SK-N-SH (cell line): ENCODE data around the gene NUP205. TPM values are rescaled to one million over a fixed set of nuclear protein-coding genes. Genes with fewer than 3 reads are reported as not detected.

Experiments
- CTCF ChIA-PET: fragments of 300-600, 350-600 bp; formaldehyde crosslinking; extraction: SDS; loops from one replicate; lab custom pipeline; 2021; lab: Yijun Ruan, JAX
- POLR2A ChIA-PET: fragments of 350-600 bp; sonication (Branson Sonifier 250); formaldehyde crosslinking; extraction: SDS; loops from one replicate; lab custom pipeline; 2020; ENCODE audit warnings: antibody characterized with exemption, inconsistent platforms; lab: Yijun Ruan, JAX
- DNase-seq: peaks from one replicate; pipeline ENCODE4 v3.0.0; 2012
- H2AFZ ChIP-seq: fragments of 200-600 bp; sonication (generic); 2 replicates; pipeline ENCODE4 v1.8.1; 2016; ENCODE audit warnings: antibody characterized with exemption, mild to moderate bottlenecking, low read depth
- H3F3A ChIP-seq: fragments of 200-600 bp; sonication (generic); replicated peaks from 2 replicates; pipeline ENCODE3; 2016; ENCODE audit warnings: antibody characterized with exemption, mild to moderate bottlenecking; ENCODE audit not compliant: insufficient read depth
- H3K27ac ChIP-seq, 2 experiments: fragments of 200-500 bp in 1 of 2; fragments of 200-600 bp in 1 of 2; sonication (Bioruptor generic) in 1 of 2; sonication (generic), shearing (Covaris generic) in 1 of 2; 2 replicates each; pipeline versions ENCODE4 v1.5.1 to v1.6.1; 2014 to 2016; ENCODE audit warnings: low read depth in 2 of 2, inconsistent platforms in 1 of 2, low read length in 1 of 2, mild to moderate bottlenecking in 1 of 2, mixed read lengths in 1 of 2
- H3K27me3 ChIP-seq: fragments of 200-600 bp; sonication (generic), shearing (Covaris generic); 2 replicates; pipeline ENCODE4 v1.6.1; 2016; ENCODE audit warnings: mixed run types; ENCODE audit not compliant: insufficient read depth
- H3K36me3 ChIP-seq, 2 experiments: fragments of 200-500 bp in 1 of 2; fragments of 200-600 bp in 1 of 2; sonication (Bioruptor generic) in 1 of 2; sonication (generic) in 1 of 2; replicated peaks in 1 of 2; 2 replicates each; pipeline versions ENCODE3 to v1.5.1; 2014 to 2016; ENCODE audit warnings: low read length in 1 of 2, mild to moderate bottlenecking in 1 of 2; ENCODE audit not compliant: insufficient read depth in 2 of 2, control insufficient read depth in 1 of 2
- H3K4me1 ChIP-seq, 2 experiments: fragments of 200-500 bp in 1 of 2; fragments of 200-600 bp in 1 of 2; sonication (Bioruptor generic) in 1 of 2; sonication (generic), shearing (Covaris generic) in 1 of 2; 2 replicates each; pipeline versions ENCODE4 v1.5.1 to v1.6.1; 2014 to 2016; ENCODE audit warnings: low read depth in 1 of 2, low read length in 1 of 2, mixed run types in 1 of 2; ENCODE audit not compliant: insufficient read depth in 2 of 2, control insufficient read depth in 1 of 2
- H3K4me2 ChIP-seq: fragments of 200-600 bp; sonication (generic), shearing (Covaris generic); 2 replicates; pipeline ENCODE4 v1.6.1; 2017; ENCODE audit warnings: mixed run types
- H3K4me3 ChIP-seq, 2 experiments: fragments of 200-500 bp in 1 of 2; fragments of 200-600 bp in 1 of 2; sonication (Bioruptor generic) in 1 of 2; sonication (generic), shearing (Covaris generic) in 1 of 2; 2 replicates each; pipeline versions ENCODE4 v1.5.1 to v1.8.1; 2014 to 2016; ENCODE audit warnings: low read depth in 2 of 2, inconsistent platforms in 1 of 2, low read length in 1 of 2, mild to moderate bottlenecking in 1 of 2, mixed read lengths in 1 of 2, moderate library complexity in 1 of 2
- H3K79me2 ChIP-seq: fragments of 200-600 bp; sonication (generic); 2 replicates; pipeline ENCODE4 v1.8.1; 2017; ENCODE audit warnings: mild to moderate bottlenecking; ENCODE audit not compliant: insufficient read depth
- H3K9ac ChIP-seq: fragments of 200-600 bp; sonication (generic); 2 replicates; pipeline ENCODE4 v1.6.1; 2017; ENCODE audit warnings: mixed run types
- H3K9me2 ChIP-seq: fragments of 200-600 bp; sonication (generic); 2 replicates; pipeline ENCODE4 v1.6.1; 2017; ENCODE audit warnings: mixed run types
- H3K9me3 ChIP-seq: fragments of 200-600 bp; sonication (generic); 2 replicates; pipeline ENCODE4 v1.6.1; 2017; ENCODE audit warnings: mixed run types, mild to moderate bottlenecking, moderate library complexity
- H4K20me1 ChIP-seq: fragments of 200-600 bp; sonication (generic); 2 replicates; pipeline ENCODE4 v1.6.1; 2017; ENCODE audit warnings: mild to moderate bottlenecking, mixed run types; ENCODE audit not compliant: insufficient read depth
- FOSL2 ChIP-seq: IDR thresholded peaks from 2 replicates; pipeline ENCODE4 v1.4.0; 2012; ENCODE audit warnings: low read depth, mild to moderate bottlenecking, moderate library complexity, borderline replicate concordance
- FOXJ3 ChIP-seq: sonication (generic); formaldehyde crosslinking; IDR thresholded peaks from 2 replicates; pipeline ENCODE4 v1.5.1; 2020; ENCODE audit warnings: mild to moderate bottlenecking, missing genetic modification reagents
- RFX5 ChIP-seq: IDR thresholded peaks from 2 replicates; pipeline ENCODE4 v1.6.1; 2012; ENCODE audit warnings: mild to moderate bottlenecking, improper control_type of control experiment, low read length
- RXRA ChIP-seq: IDR thresholded peaks from 2 replicates; pipeline ENCODE4 v1.4.0; 2012; ENCODE audit warnings: low read depth, mild to moderate bottlenecking, borderline replicate concordance
- YY1 ChIP-seq: IDR thresholded peaks from 2 replicates; pipeline ENCODE4 v1.4.0; 2012; ENCODE audit warnings: low read depth, mild to moderate bottlenecking
- WGBS: methylation state at CpG from one replicate; pipeline ENCODE4 v1.1.6; 2017; ENCODE audit warnings: low lambda C conversion rate; 5-methylcytosine and 5-hydroxymethylcytosine counted together
- polyA plus RNA-seq, 3 experiments: library from polyadenylated mRNA; depleted of rRNA; stranded (reverse); fragments of >200 nt; gene quantifications; 2 replicates each; pipeline ENCODE4 v1.2.3, GENCODE V29; 2012
- TF ChIP-seq, protein P1 (sequence below): IDR thresholded peaks from 2 replicates; pipeline ENCODE4 v1.4.0; 2012; ENCODE audit warnings: low read depth, borderline replicate concordance
- TF ChIP-seq, protein P2 (sequence below): fragments of 200-600 bp; sonication (generic); IDR thresholded peaks from 2 replicates; pipeline ENCODE4 v1.6.1; 2017; ENCODE audit warnings: antibody characterized with exemption, mild to moderate bottlenecking, moderate library complexity
- TF ChIP-seq, protein P3 (sequence below): IDR thresholded peaks from 2 replicates; pipeline ENCODE4 v1.6.1; 2012; ENCODE audit warnings: mild to moderate bottlenecking, low read depth, low read length, moderate library complexity
- TF ChIP-seq, protein P4 (sequence below): IDR thresholded peaks from 2 replicates; pipeline ENCODE4 v1.4.0; 2012; ENCODE audit warnings: low read depth
- TF ChIP-seq, protein P5 (sequence below): IDR thresholded peaks from 2 replicates; pipeline ENCODE4 v1.4.0; 2012; ENCODE audit warnings: low read depth, borderline replicate concordance

The NUP205 gene
- polyA plus RNA-seq, 1 of the 3 experiments (the other 2 are of a cell fraction): 48.2 TPM

DNA sequence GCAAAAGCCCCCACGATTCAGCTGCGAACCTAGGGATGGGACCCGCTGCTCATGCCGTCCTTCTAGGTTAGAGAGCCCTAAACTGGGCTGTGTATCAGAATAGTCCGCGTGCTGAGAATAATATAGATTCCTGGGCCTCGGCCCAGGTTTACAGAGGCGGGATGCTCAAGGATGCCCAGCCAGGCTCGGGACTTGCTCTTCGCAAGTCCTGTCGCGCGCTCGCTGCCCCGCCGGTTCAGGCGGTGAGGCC, 104.3 kb downstream of the NUP205 start:
- peak overlapping the region; percentile 73 to 96 for H3K4me3 ChIP-seq
- H3K79me2 ChIP-seq: peaks cover 47% of the 10 kb centered on the region
- TF ChIP-seq, protein P1, sequence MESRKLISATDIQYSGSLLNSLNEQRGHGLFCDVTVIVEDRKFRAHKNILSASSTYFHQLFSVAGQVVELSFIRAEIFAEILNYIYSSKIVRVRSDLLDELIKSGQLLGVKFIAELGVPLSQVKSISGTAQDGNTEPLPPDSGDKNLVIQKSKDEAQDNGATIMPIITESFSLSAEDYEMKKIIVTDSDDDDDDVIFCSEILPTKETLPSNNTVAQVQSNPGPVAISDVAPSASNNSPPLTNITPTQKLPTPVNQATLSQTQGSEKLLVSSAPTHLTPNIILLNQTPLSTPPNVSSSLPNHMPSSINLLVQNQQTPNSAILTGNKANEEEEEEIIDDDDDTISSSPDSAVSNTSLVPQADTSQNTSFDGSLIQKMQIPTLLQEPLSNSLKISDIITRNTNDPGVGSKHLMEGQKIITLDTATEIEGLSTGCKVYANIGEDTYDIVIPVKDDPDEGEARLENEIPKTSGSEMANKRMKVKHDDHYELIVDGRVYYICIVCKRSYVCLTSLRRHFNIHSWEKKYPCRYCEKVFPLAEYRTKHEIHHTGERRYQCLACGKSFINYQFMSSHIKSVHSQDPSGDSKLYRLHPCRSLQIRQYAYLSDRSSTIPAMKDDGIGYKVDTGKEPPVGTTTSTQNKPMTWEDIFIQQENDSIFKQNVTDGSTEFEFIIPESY: no peak
- TF ChIP-seq RFX5: 0 out of 2 replicates have a peak, but pooled peaks have one; percentile 11
- TF ChIP-seq, protein P2, sequence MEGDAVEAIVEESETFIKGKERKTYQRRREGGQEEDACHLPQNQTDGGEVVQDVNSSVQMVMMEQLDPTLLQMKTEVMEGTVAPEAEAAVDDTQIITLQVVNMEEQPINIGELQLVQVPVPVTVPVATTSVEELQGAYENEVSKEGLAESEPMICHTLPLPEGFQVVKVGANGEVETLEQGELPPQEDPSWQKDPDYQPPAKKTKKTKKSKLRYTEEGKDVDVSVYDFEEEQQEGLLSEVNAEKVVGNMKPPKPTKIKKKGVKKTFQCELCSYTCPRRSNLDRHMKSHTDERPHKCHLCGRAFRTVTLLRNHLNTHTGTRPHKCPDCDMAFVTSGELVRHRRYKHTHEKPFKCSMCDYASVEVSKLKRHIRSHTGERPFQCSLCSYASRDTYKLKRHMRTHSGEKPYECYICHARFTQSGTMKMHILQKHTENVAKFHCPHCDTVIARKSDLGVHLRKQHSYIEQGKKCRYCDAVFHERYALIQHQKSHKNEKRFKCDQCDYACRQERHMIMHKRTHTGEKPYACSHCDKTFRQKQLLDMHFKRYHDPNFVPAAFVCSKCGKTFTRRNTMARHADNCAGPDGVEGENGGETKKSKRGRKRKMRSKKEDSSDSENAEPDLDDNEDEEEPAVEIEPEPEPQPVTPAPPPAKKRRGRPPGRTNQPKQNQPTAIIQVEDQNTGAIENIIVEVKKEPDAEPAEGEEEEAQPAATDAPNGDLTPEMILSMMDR: peak; percentile 70
- TF ChIP-seq, protein P3, sequence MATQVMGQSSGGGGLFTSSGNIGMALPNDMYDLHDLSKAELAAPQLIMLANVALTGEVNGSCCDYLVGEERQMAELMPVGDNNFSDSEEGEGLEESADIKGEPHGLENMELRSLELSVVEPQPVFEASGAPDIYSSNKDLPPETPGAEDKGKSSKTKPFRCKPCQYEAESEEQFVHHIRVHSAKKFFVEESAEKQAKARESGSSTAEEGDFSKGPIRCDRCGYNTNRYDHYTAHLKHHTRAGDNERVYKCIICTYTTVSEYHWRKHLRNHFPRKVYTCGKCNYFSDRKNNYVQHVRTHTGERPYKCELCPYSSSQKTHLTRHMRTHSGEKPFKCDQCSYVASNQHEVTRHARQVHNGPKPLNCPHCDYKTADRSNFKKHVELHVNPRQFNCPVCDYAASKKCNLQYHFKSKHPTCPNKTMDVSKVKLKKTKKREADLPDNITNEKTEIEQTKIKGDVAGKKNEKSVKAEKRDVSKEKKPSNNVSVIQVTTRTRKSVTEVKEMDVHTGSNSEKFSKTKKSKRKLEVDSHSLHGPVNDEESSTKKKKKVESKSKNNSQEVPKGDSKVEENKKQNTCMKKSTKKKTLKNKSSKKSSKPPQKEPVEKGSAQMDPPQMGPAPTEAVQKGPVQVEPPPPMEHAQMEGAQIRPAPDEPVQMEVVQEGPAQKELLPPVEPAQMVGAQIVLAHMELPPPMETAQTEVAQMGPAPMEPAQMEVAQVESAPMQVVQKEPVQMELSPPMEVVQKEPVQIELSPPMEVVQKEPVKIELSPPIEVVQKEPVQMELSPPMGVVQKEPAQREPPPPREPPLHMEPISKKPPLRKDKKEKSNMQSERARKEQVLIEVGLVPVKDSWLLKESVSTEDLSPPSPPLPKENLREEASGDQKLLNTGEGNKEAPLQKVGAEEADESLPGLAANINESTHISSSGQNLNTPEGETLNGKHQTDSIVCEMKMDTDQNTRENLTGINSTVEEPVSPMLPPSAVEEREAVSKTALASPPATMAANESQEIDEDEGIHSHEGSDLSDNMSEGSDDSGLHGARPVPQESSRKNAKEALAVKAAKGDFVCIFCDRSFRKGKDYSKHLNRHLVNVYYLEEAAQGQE: no peak
- no peaks in the 10 kb centered on the region for H3K9me2 ChIP-seq
- peak overlapping the region; percentile 97 for H2AFZ ChIP-seq
- peaks cover 13% of the 10 kb centered on the region; the same call in 1 of the 2 replicates for H4K20me1 ChIP-seq
- no peaks in the 10 kb centered on the region for H3K27me3 ChIP-seq
- ChIA-PET POLR2A (interaction anchor here (0.7 to 1.4 kb wide), 7 partner anchors 11 to 388 kb away, joined by 3 to 5 read pairs (median 3); no protein-coding TSS in a partner anchor), CTCF (interaction anchor here (0.6 to 12.8 kb wide), 15 partner anchors 9 to 388 kb away, joined by 3 to 154 read pairs (median 5); no protein-coding TSS in a partner anchor)
- H3F3A ChIP-seq: peaks cover 34% of the 10 kb centered on the region
- H3K36me3 ChIP-seq: peaks cover 0 to 22% of the 10 kb centered on the region in 2 experiments
- peak overlapping the region; percentile 88 for H3K4me2 ChIP-seq
- H3K4me1 ChIP-seq: peaks cover 10 to 11% of the 10 kb centered on the region in 2 experiments
- no peaks in the 10 kb centered on the region for H3K9me3 ChIP-seq
- 27% methylated on average over 9 of the region's 17 CpGs for WGBS
- no peak for DNase-seq
- H3K9ac ChIP-seq: peak overlapping the region; percentile 99
- H3K27ac ChIP-seq: peak overlapping the region; percentile 92 to 97; a peak in 3 of 4 replicates

DNA sequence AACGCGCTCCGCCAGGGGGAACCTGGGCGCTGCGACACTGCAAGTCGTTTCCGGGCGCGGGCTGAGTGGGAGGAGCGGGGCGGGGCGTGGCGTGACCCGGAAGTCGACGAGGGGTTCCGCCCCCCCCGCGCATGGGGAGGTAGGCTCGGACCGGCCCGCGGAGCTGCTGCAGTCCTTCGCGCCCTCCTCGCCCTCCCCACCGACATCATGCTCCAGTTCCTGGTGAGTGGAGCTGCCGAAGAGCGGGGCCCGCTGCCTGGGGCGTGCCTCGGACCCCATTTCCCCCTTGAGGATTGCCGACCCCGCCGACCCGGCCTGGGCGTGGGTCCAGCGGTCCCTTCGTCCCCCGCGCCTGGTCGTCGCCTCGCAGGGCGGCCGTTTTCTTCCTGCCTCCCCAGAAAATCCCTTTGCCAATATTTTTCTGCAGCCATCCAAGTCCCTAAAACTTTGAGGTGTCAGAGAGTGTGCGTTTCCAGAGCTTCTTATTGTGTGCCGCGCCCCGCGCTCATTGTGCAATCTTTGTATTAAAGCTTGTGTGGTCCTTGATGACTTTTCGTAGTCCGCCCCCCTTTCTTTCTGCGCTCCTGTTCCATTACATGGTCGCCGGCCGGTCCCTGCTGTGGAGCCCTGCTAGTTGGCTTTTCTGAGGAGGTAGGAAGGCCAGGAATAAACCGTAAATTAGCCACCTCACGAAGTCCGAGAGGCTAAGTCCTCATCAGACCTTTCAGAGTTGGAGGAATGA, 104.8 kb downstream of the NUP205 start, which contains the start of gene STMP1:
Gene STMP1 (plus strand): TSS at position 142 of the 742 bp plus-strand sequence.
- Histone ChIP-seq H3K4me1 (peaks cover 10 to 11% of the 10 kb centered on the region in 2 experiments), H3K27ac (peak within 1 kb of the TSS; percentile 92 to 97), H3F3A (peaks cover 34% of the 10 kb centered on the region), H2AFZ (peak within 1 kb of the TSS; percentile 97), H4K20me1 (peaks cover 13% of the 10 kb centered on the region; the same call in 1 of the 2 replicates), H3K4me2 (peak within 1 kb of the TSS; percentile 88), H3K9me2 (no peaks in the 10 kb centered on the region), H3K79me2 (peaks cover 52% of the 10 kb centered on the region), H3K9ac (peak within 1 kb of the TSS; percentile 99), H3K27me3 (no peaks in the 10 kb centered on the region), H3K36me3 (peaks cover 0 to 27% of the 10 kb centered on the region in 2 experiments), H3K9me3 (no peaks in the 10 kb centered on the region), H3K4me3 (peak within 1 kb of the TSS; percentile 73 to 96)
- WGBS: 0% methylated on average over 42 of the region's 60 CpGs
- DNase-seq: peak; percentile 100
- POLR2A ChIA-PET: interaction anchor here (0.7 to 1.4 kb wide), 7 partner anchors 11 to 388 kb away, joined by 3 to 5 read pairs (median 3); no protein-coding TSS in a partner anchor
- CTCF ChIA-PET: interaction anchor here (0.6 to 12.8 kb wide), 21 partner anchors 9 to 1507 kb away, joined by 3 to 154 read pairs (median 4); no protein-coding TSS in a partner anchor
- peak; percentile 69; the same call in 1 of the 2 replicates for TF ChIP-seq FOXJ3 (CRISPR knock-in tag)
- TF ChIP-seq, protein P4, sequence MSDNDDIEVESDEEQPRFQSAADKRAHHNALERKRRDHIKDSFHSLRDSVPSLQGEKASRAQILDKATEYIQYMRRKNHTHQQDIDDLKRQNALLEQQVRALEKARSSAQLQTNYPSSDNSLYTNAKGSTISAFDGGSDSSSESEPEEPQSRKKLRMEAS: peak; percentile 89
- TF ChIP-seq, protein P5, sequence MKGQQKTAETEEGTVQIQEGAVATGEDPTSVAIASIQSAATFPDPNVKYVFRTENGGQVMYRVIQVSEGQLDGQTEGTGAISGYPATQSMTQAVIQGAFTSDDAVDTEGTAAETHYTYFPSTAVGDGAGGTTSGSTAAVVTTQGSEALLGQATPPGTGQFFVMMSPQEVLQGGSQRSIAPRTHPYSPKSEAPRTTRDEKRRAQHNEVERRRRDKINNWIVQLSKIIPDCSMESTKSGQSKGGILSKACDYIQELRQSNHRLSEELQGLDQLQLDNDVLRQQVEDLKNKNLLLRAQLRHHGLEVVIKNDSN: peak; percentile 57; the same call in 1 of the 2 replicates
- TF ChIP-seq, protein P3: peak; percentile 61; the same call in 1 of the 2 replicates
- peak; percentile 29; the same call in 1 of the 2 replicates for TF ChIP-seq RXRA
- TF ChIP-seq FOSL2: no peak; the same call in 1 of the 2 replicates
- peak; percentile 53; the same call in 1 of the 2 replicates for TF ChIP-seq YY1
